HepG2 (cell line): ENCODE measurements around the gene RAD52. TPM values are rescaled to one million over a fixed set of nuclear protein-coding genes. Genes with fewer than 3 reads are reported as not detected.

Experiments used
- ARNT2 ChIP-seq: sonication (generic); formaldehyde crosslinking; IDR thresholded peaks from 2 replicates; pipeline ENCODE4 v1.8.0; 2022; ENCODE audit warnings: mild to moderate bottlenecking, low read depth, missing genetic modification reagents, moderate library complexity
- BORCS8-MEF2B ChIP-seq: sonication (generic); formaldehyde crosslinking; IDR thresholded peaks from 2 replicates; pipeline ENCODE4 v1.8.0; 2022; ENCODE audit warnings: mild to moderate bottlenecking, missing genetic modification reagents
- HOXA5 ChIP-seq: sonication (generic); formaldehyde crosslinking; IDR thresholded peaks from 2 replicates; pipeline ENCODE4 v1.4.0; 2020; ENCODE audit warnings: missing genetic modification reagents
- HOXA7 ChIP-seq: sonication (generic); formaldehyde crosslinking; IDR thresholded peaks from 2 replicates; pipeline ENCODE4 v1.8.1; 2022; ENCODE audit warnings: mild to moderate bottlenecking, missing genetic modification reagents, moderate library complexity
- LCORL ChIP-seq, 2 experiments: fragments of 450-650 bp in 1 of 2; sonication (generic) in 1 of 2; formaldehyde crosslinking in 1 of 2; IDR thresholded peaks; 2 replicates each; pipeline versions ENCODE4 v1.5.0 to v1.6.1; 2017 to 2020; ENCODE audit warnings: antibody characterized with exemption in 1 of 2, missing genetic modification reagents in 1 of 2
- NR2F6 ChIP-seq, 2 experiments: IDR thresholded peaks; 2 replicates each; pipeline ENCODE4 v1.6.1; 2016; ENCODE audit warnings: antibody characterized with exemption in 1 of 2, mild to moderate bottlenecking in 1 of 2
- PCBP1 ChIP-seq: fragments of 200-400 bp; formaldehyde crosslinking; IDR thresholded peaks from 2 replicates; pipeline ENCODE4 v1.6.1; 2017; ENCODE audit warnings: mild to moderate bottlenecking, low read depth, low read length, borderline replicate concordance
- RELA ChIP-seq: sonication (generic); formaldehyde crosslinking; IDR thresholded peaks from 2 replicates; pipeline ENCODE4 v1.4.0; 2020; ENCODE audit warnings: missing genetic modification reagents
- SAFB2 ChIP-seq: sonication (generic); formaldehyde crosslinking; IDR thresholded peaks from 2 replicates; pipeline ENCODE4 v1.5.1; 2020; ENCODE audit warnings: missing genetic modification reagents, low read depth, mild to moderate bottlenecking, borderline replicate concordance
- SALL1 ChIP-seq: sonication (generic); formaldehyde crosslinking; IDR thresholded peaks from 2 replicates; pipeline ENCODE4 v1.8.0; 2022; ENCODE audit warnings: mild to moderate bottlenecking, missing genetic modification reagents
- TBP ChIP-seq: sonication (generic); formaldehyde crosslinking; IDR thresholded peaks from 2 replicates; pipeline ENCODE4 v1.5.0; 2020; ENCODE audit warnings: missing genetic modification reagents
- THAP9 ChIP-seq: sonication (generic); formaldehyde crosslinking; IDR thresholded peaks from 2 replicates; pipeline ENCODE4; 2020; ENCODE audit warnings: missing genetic modification reagents, mild to moderate bottlenecking, borderline replicate concordance
- XBP1 ChIP-seq: sonication (generic); formaldehyde crosslinking; IDR thresholded peaks from 2 replicates; pipeline ENCODE4 v1.5.0; 2020; ENCODE audit warnings: missing genetic modification reagents
- ZFP1 ChIP-seq: IDR thresholded peaks from 2 replicates; pipeline ENCODE4 v1.6.1; 2016
- ZFP90 ChIP-seq: sonication (generic); formaldehyde crosslinking; IDR thresholded peaks from 2 replicates; pipeline ENCODE4 v1.8.0; 2022; ENCODE audit warnings: missing genetic modification reagents, mild to moderate bottlenecking, inconsistent platforms, borderline replicate concordance
- ZNF276 ChIP-seq: sonication (generic); formaldehyde crosslinking; IDR thresholded peaks from 2 replicates; pipeline ENCODE4 v1.4.0; 2020; ENCODE audit warnings: mild to moderate bottlenecking, low read depth, missing genetic modification reagents
- ZNF451 ChIP-seq: sonication (generic); formaldehyde crosslinking; IDR thresholded peaks from 2 replicates; pipeline ENCODE4 v1.5.0; 2020; ENCODE audit warnings: mild to moderate bottlenecking, missing genetic modification reagents
- ZNF577 ChIP-seq: sonication (generic); formaldehyde crosslinking; IDR thresholded peaks from 2 replicates; pipeline ENCODE4 v1.4.0; 2020; ENCODE audit warnings: mild to moderate bottlenecking, low read depth, missing genetic modification reagents, borderline replicate concordance
- ZNF598 ChIP-seq: sonication (generic); formaldehyde crosslinking; IDR thresholded peaks from 2 replicates; pipeline ENCODE4 v1.5.1; 2020; ENCODE audit warnings: mild to moderate bottlenecking, missing genetic modification reagents, borderline replicate concordance
- ZNF770 ChIP-seq: sonication (generic); formaldehyde crosslinking; IDR thresholded peaks from 2 replicates; pipeline ENCODE4 v1.5.0; 2020; ENCODE audit warnings: mild to moderate bottlenecking, missing genetic modification reagents
- ZNF781 ChIP-seq: sonication (generic); formaldehyde crosslinking; IDR thresholded peaks from 2 replicates; pipeline ENCODE4 v1.5.1; 2020; ENCODE audit warnings: borderline replicate concordance, mild to moderate bottlenecking, missing genetic modification reagents; ENCODE audit errors: not compliant biosample characterization
- ZNF792 ChIP-seq: IDR thresholded peaks from 2 replicates; pipeline ENCODE4 v1.6.1; 2016
- polyA plus RNA-seq, 8 experiments: library from polyadenylated mRNA; depleted of rRNA in 3 of 8; stranded (reverse) in 7 of 8; unstranded in 1 of 8; fragments of >200 nt; fragmentation: Illumina TruSeq in 4 of 8; extraction: Trizol in 4 of 8; gene quantifications; 2 replicates each; pipeline versions ENCODE4 v1.2.1 to v1.2.3, GENCODE V29; 2011 to 2016; ENCODE audit warnings: low read depth in 4 of 8, missing spikeins in 1 of 8, mixed read lengths in 1 of 8; ENCODE audit not compliant: insufficient read depth in 1 of 8
- total RNA-seq, 5 experiments: library from RNA; depleted of rRNA; stranded (reverse); fragments of >200 nt; fragmentation: Illumina TruSeq; extraction: Trizol; gene quantifications; 2 replicates each; pipeline ENCODE4 v1.2.3, GENCODE V29; 2016; ENCODE audit warnings: low read depth in 1 of 5

RAD52 gene
- total and polyA plus RNA-seq, 2 of the 13 experiments (the other 11 are each of a cell fraction or from before 2014, with no cell fraction given), result 14.3 to 19.9 TPM

- peak; percentile 61 for TF ChIP-seq ZNF770 (CRISPR knock-in tag)
- no peak for TF ChIP-seq HOXA5 (CRISPR knock-in tag)
- TF ChIP-seq ARNT2 (CRISPR knock-in tag), result 0 out of 2 replicates have a peak, but pooled peaks have one; percentile 53
- TF ChIP-seq ZNF276, result no peak
- TF ChIP-seq ZNF598 (CRISPR knock-in tag), result peak; percentile 86; the same call in 1 of the 2 replicates
- no peak for TF ChIP-seq XBP1 (CRISPR knock-in tag)
- 0 out of 2 replicates have a peak, but pooled peaks have one; percentile 56 for TF ChIP-seq PCBP1
- TF ChIP-seq SAFB2, result peak; percentile 70; the same call in 1 of the 2 replicates
- TF ChIP-seq ZFP90, result peak; percentile 3; the same call in 1 of the 2 replicates
- TF ChIP-seq THAP9 (CRISPR knock-in tag), result peak; percentile 91; the same call in 1 of the 2 replicates
- TF ChIP-seq TBP (CRISPR knock-in tag), result 0 out of 2 replicates have a peak, but pooled peaks have one; percentile 15
- no peak for TF ChIP-seq ZNF451 (CRISPR knock-in tag)
- no peak for TF ChIP-seq ZNF577 (CRISPR knock-in tag)
- TF ChIP-seq LCORL (IDR thresholded peaks at IDR 0.05), result no peak
- TF ChIP-seq LCORL (CRISPR knock-in tag; IDR thresholded peaks at IDR 0.05), result peak; percentile 77; the same call in 1 of the 2 replicates
- TF ChIP-seq BORCS8-MEF2B, result no peak
- 0 out of 2 replicates have a peak, but pooled peaks have one; percentile 45 for TF ChIP-seq ZFP1 (CRISPR knock-in tag)
- TF ChIP-seq NR2F6 (IDR thresholded peaks at IDR 0.05), result no peak
- peak; percentile 49 for TF ChIP-seq NR2F6 (CRISPR knock-in tag; IDR thresholded peaks at IDR 0.05)
- TF ChIP-seq HOXA7 (CRISPR knock-in tag), result no peak
- TF ChIP-seq SALL1, result peak; percentile 70; the same call in 1 of the 2 replicates
- peak; percentile 59 for TF ChIP-seq ZNF781 (CRISPR knock-in tag)
- TF ChIP-seq RELA (CRISPR knock-in tag), result 0 out of 2 replicates have a peak, but pooled peaks have one; percentile 21
- peak; percentile 83; the same call in 1 of the 2 replicates for TF ChIP-seq ZNF792
Observed at GRCh38 chr12:949453-950191, at the start of gene RAD52 (continued).
